Stimulated activated CD8-positive, alpha-beta memory T cell treated with anti-CD3 and anti-CD28 coated beads, Interleukin-4, amount 100 ng/mL, for 1 hour (primary cell): ENCODE measurements around the gene SPAG5.

Experiments
- DNase-seq, 2 donors: peaks; one replicate each; pipeline ENCODE4 v3.0.0-alpha.2; 2020; ENCODE audit warnings: low read depth in 2 of 2, low spot score in 1 of 2

The SPAG5 gene

GRCh38 chr17:28572259-28573039 lies 26.4 kb downstream of the SPAG5 start:
- DNase-seq: no peak

- peak; percentile 78 to 84 for DNase-seq
Observed at GRCh38 chr17:28571361-28572122, 27.3 kb downstream of the SPAG5 start, which contains the start of gene PIGS. Gene PIGS, minus strand, starts transcription at chr17:28571524. Its CDS starts 28 bp downstream, at chr17:28571496.

GRCh38 chr17:28570716-28571360 lies 28.0 kb downstream of the SPAG5 start:
- no peak for DNase-seq

- no peak for DNase-seq
Observed at GRCh38 chr17:28569446-28569845, 29.4 kb downstream of the SPAG5 start.

- no peak for DNase-seq
Observed at GRCh38 chr17:28567604-28568003, 31.2 kb downstream of the SPAG5 start.

GRCh38 chr17:28563475-28563874 lies 35.4 kb downstream of the SPAG5 start:
- DNase-seq: no peak

- no peak for DNase-seq
Observed at GRCh38 chr17:28555022-28555421, 43.8 kb downstream of the SPAG5 start.

GRCh38 chr17:28554565-28554964 lies 44.3 kb downstream of the SPAG5 start:
- no peak for DNase-seq

- no peak for DNase-seq
Observed at GRCh38 chr17:28553000-28553505, 45.8 kb downstream of the SPAG5 start.

- peak; percentile 51 to 58 for DNase-seq
Observed at GRCh38 chr17:28552176-28552999, 46.4 kb downstream of the SPAG5 start, which contains the start of gene UNC119. Gene UNC119, minus strand, starts transcription at chr17:28552624. Its CDS starts 67 bp downstream, at chr17:28552557.

- no peak for DNase-seq
Observed at GRCh38 chr17:28551421-28552175, 47.2 kb downstream of the SPAG5 start.

- DNase-seq: no peak
Observed at GRCh38 chr17:28550858-28551257, 48.0 kb downstream of the SPAG5 start.

- peak in 1 of 2 donors; percentile 25 for DNase-seq
Observed at GRCh38 chr17:28549236-28550132, 49.3 kb downstream of the SPAG5 start.

- no peak for DNase-seq
Observed at GRCh38 chr17:28548417-28549130, 50.3 kb downstream of the SPAG5 start.

- peak in 1 of 2 donors; percentile 33 for DNase-seq
Observed at GRCh38 chr17:28547623-28548416, 51.0 kb downstream of the SPAG5 start.

GRCh38 chr17:28547096-28547622 lies 51.7 kb downstream of the SPAG5 start:
- DNase-seq: no peak

- DNase-seq: no peak
Observed at GRCh38 chr17:28545787-28546415, 52.9 kb downstream of the SPAG5 start.
